H1 (cell line): ENCODE results near the gene EYA4. TPM values are rescaled to one million over a fixed set of nuclear protein-coding genes. Genes with fewer than 3 reads are reported as not detected.

Experiments used
- CTCF ChIA-PET: fragments of 300-600 bp; sonication (Branson Sonifier 250); formaldehyde crosslinking; loops from one replicate; lab custom pipeline; 2021; ENCODE audit not compliant: partially characterized antibody; lab: Charles Lee
- POLR2A ChIA-PET: fragments of 300-600 bp; sonication (Branson Sonifier 250); formaldehyde crosslinking; loops from one replicate; lab custom pipeline; 2021; ENCODE audit warnings: inconsistent platforms; ENCODE audit not compliant: partially characterized antibody; lab: Charles Lee
- DNase-seq, 2 experiments: peaks; one replicate each; pipeline versions ENCODE4 v3.0.0 to v3.0.0-alpha.2; 2010 to 2022; ENCODE audit warnings: low spot score in 2 of 2, low read depth in 1 of 2, mixed read lengths in 1 of 2
- FAIRE-seq: peaks from 2 replicates; lab custom pipeline; 2011; peaks lifted over from hg19 to GRCh38; lab: Jason Lieb, UNC
- H2AFZ ChIP-seq: 2 replicates; pipeline ENCODE4 v1.8.1; 2012; ENCODE audit warnings: low read length, inconsistent platforms
- H2AK5ac ChIP-seq: 2 replicates; pipeline ENCODE4 v1.6.1; 2013; ENCODE audit warnings: low read depth, low read length
- H2BK120ac ChIP-seq: replicated peaks from 2 replicates; pipeline ENCODE3; 2013; ENCODE audit warnings: low read depth, low read length, inconsistent platforms
- H2BK12ac ChIP-seq: 2 replicates; pipeline ENCODE4 v1.6.1; 2013; ENCODE audit warnings: low read depth, low read length
- H2BK15ac ChIP-seq: 2 replicates; pipeline ENCODE4 v1.6.1; 2013; ENCODE audit warnings: low read length
- H2BK20ac ChIP-seq: 2 replicates; pipeline ENCODE4 v1.6.1; 2013; ENCODE audit warnings: low read length
- H2BK5ac ChIP-seq: 2 replicates; pipeline ENCODE4 v1.6.1; 2013; ENCODE audit warnings: low read depth, low read length
- H3K14ac ChIP-seq: 2 replicates; pipeline ENCODE4 v1.6.1; 2013; ENCODE audit warnings: inconsistent platforms; ENCODE audit not compliant: insufficient read length
- H3K18ac ChIP-seq: 2 replicates; pipeline ENCODE4 v1.6.1; 2013; ENCODE audit warnings: low read length; ENCODE audit errors: extremely low read depth
- H3K23ac ChIP-seq: 2 replicates; pipeline ENCODE4 v1.6.1; 2013; ENCODE audit warnings: inconsistent platforms; ENCODE audit not compliant: insufficient read length
- H3K23me2 ChIP-seq: 2 replicates; pipeline ENCODE4 v1.6.1; 2013; ENCODE audit warnings: low read depth, low read length
- H3K27ac ChIP-seq: 2 replicates; pipeline ENCODE4 v1.6.1; 2011; ENCODE audit warnings: low read depth, low read length, inconsistent platforms
- H3K27me3 ChIP-seq, 4 experiments: replicated peaks in 1 of 4; 1 replicate in 1 of 4; 2 replicates in 3 of 4; pipeline versions ENCODE4 v1.6.1 to v1.8.1; 2011 to 2013; ENCODE audit warnings: low read length in 3 of 4, mild to moderate bottlenecking in 3 of 4, inconsistent platforms in 2 of 4, mixed read lengths in 2 of 4, moderate library complexity in 1 of 4; ENCODE audit not compliant: control insufficient read depth in 3 of 4, insufficient read depth in 3 of 4; ENCODE audit errors: extremely low read depth in 1 of 4
- H3K36me3 ChIP-seq, 4 experiments: 2 replicates each; pipeline versions ENCODE4 v1.6.1 to v1.8.1; 2011 to 2013; ENCODE audit warnings: mild to moderate bottlenecking in 4 of 4, low read length in 3 of 4, moderate library complexity in 2 of 4, control low read depth in 1 of 4, inconsistent platforms in 1 of 4; ENCODE audit not compliant: insufficient read depth in 4 of 4, control insufficient read depth in 2 of 4
- H3K4ac ChIP-seq: replicated peaks from 2 replicates; pipeline ENCODE3; 2013; ENCODE audit warnings: low read length, low read depth, mixed read lengths, inconsistent platforms; ENCODE audit not compliant: insufficient read length
- H3K4me1 ChIP-seq, 4 experiments: replicated peaks in 1 of 4; 1 replicate in 1 of 4; 2 replicates in 3 of 4; pipeline versions ENCODE4 v1.6.1 to v1.8.1; 2011 to 2013; ENCODE audit warnings: low read length in 3 of 4, inconsistent platforms in 2 of 4, mixed read lengths in 1 of 4; ENCODE audit not compliant: insufficient read depth in 4 of 4, control insufficient read depth in 3 of 4
- H3K4me2 ChIP-seq, 2 experiments: 2 replicates each; pipeline versions ENCODE4 v1.6.1 to v1.8.1; 2011 to 2013; ENCODE audit warnings: low read depth in 2 of 2, low read length in 2 of 2, control low read depth in 1 of 2, inconsistent platforms in 1 of 2, mild to moderate bottlenecking in 1 of 2; ENCODE audit not compliant: insufficient read depth in 1 of 2
- H3K4me3 ChIP-seq, 4 experiments: fragments of 200-600, 300-600 bp in 1 of 4; sonication (generic), shearing (Covaris generic), sonication (Bioruptor Twin) in 1 of 4; 2 replicates each; pipeline versions ENCODE4 v1.5.1 to v1.8.1; 2011 to 2016; ENCODE audit warnings: low read length in 4 of 4, low read depth in 3 of 4, control low read depth in 2 of 4, inconsistent platforms in 2 of 4, mild to moderate bottlenecking in 2 of 4, mixed read lengths in 1 of 4, moderate library complexity in 1 of 4; ENCODE audit not compliant: insufficient read depth in 2 of 4; ENCODE audit errors: extremely low read depth in 1 of 4
- H3K56ac ChIP-seq: replicated peaks from 2 replicates; pipeline ENCODE3; 2013; ENCODE audit warnings: low read depth, mild to moderate bottlenecking, mixed read lengths, low read length, inconsistent platforms; ENCODE audit not compliant: insufficient read length
- H3K79me1 ChIP-seq: 2 replicates; pipeline ENCODE4 v1.6.1; 2013; ENCODE audit warnings: low read depth, low read length, control low read depth
- H3K79me2 ChIP-seq, 2 experiments: 2 replicates each; pipeline versions ENCODE4 v1.6.1 to v1.8.1; 2012 to 2013; ENCODE audit warnings: low read length in 2 of 2, mild to moderate bottlenecking in 2 of 2, inconsistent platforms in 1 of 2; ENCODE audit not compliant: insufficient read depth in 2 of 2, control insufficient read depth in 1 of 2
- H3K9ac ChIP-seq, 4 experiments: replicated peaks in 1 of 4; 1 replicate in 1 of 4; 2 replicates in 3 of 4; pipeline versions ENCODE4 v1.6.1 to v1.8.1; 2011 to 2013; ENCODE audit warnings: low read depth in 3 of 4, low read length in 3 of 4, control low read depth in 2 of 4, mild to moderate bottlenecking in 2 of 4, moderate library complexity in 2 of 4, inconsistent platforms in 1 of 4; ENCODE audit errors: extremely low read depth in 1 of 4
- H3K9me3 ChIP-seq, 2 experiments: 2 replicates each; pipeline versions ENCODE4 v1.6.1 to v1.8.1; 2012 to 2013; ENCODE audit warnings: mild to moderate bottlenecking in 2 of 2, moderate library complexity in 2 of 2, control low read depth in 1 of 2, inconsistent platforms in 1 of 2, low read depth in 1 of 2, low read length in 1 of 2, mixed read lengths in 1 of 2; ENCODE audit not compliant: insufficient read depth in 2 of 2
- H4K20me1 ChIP-seq, 2 experiments: replicated peaks in 1 of 2; 2 replicates each; pipeline versions ENCODE3 to v1.8.1; 2011 to 2013; ENCODE audit warnings: inconsistent platforms in 2 of 2, low read length in 2 of 2, mild to moderate bottlenecking in 1 of 2; ENCODE audit not compliant: insufficient read depth in 2 of 2, control insufficient read depth in 1 of 2
- H4K5ac ChIP-seq: 2 replicates; pipeline ENCODE4 v1.6.1; 2013; ENCODE audit warnings: low read length, low read depth, mixed read lengths, inconsistent platforms; ENCODE audit not compliant: insufficient read length
- H4K8ac ChIP-seq: 2 replicates; pipeline ENCODE4 v1.8.0; 2013; ENCODE audit warnings: mild to moderate bottlenecking, moderate library complexity, low read length, inconsistent platforms; ENCODE audit not compliant: insufficient read depth; ENCODE audit errors: extremely low read depth
- H4K91ac ChIP-seq: replicated peaks from 2 replicates; pipeline ENCODE3; 2013; ENCODE audit warnings: low read length, mixed read lengths, inconsistent platforms; ENCODE audit not compliant: insufficient read length
- CEBPB ChIP-seq: IDR thresholded peaks from 2 replicates; pipeline ENCODE4 v1.6.1; 2012; ENCODE audit warnings: low read depth, low read length
- CTBP2 ChIP-seq: IDR thresholded peaks from 2 replicates; pipeline ENCODE4 v1.7.0; 2011; ENCODE audit warnings: borderline replicate concordance, mild to moderate bottlenecking, moderate library complexity, mixed read lengths, low read length; ENCODE audit not compliant: insufficient read depth, insufficient read length
- POLR2A ChIP-seq, 2 experiments: IDR thresholded peaks; 1 replicate in 1 of 2; 2 replicates in 1 of 2; pipeline ENCODE4 v1.6.1; 2011; ENCODE audit warnings: low read depth in 2 of 2, low read length in 2 of 2, mild to moderate bottlenecking in 2 of 2; ENCODE audit errors: control extremely low read depth in 1 of 2
- USF2 ChIP-seq: IDR thresholded peaks from 2 replicates; pipeline ENCODE4 v1.6.1; 2011; ENCODE audit warnings: low read length, improper control_type of control experiment
- WGBS, 2 experiments: shearing (Covaris generic) in 1 of 2; methylation state at CpG; one replicate each; pipeline versions ENCODE4 v1.1.6 to v1.1.7; 2013 to 2015; ENCODE audit warnings: low lambda C conversion rate in 2 of 2, mixed read lengths in 2 of 2, inconsistent platforms in 1 of 2, low coverage in 1 of 2, missing lambda C conversion rate in 1 of 2; ENCODE audit not compliant: insufficient replicate concordance in 2 of 2, insufficient coverage in 1 of 2, insufficient read length in 1 of 2; ENCODE audit errors: extremely low coverage in 1 of 2, missing lambda C conversion rate in 1 of 2; 5-methylcytosine and 5-hydroxymethylcytosine counted together
- polyA plus RNA-seq, 7 experiments: library from polyadenylated mRNA; depleted of rRNA in 3 of 7; stranded (reverse) in 5 of 7; unstranded in 2 of 7; fragments of >200 nt in 5 of 7; fragments of 200-250 nt in 2 of 7; gene quantifications; 1 replicate in 5 of 7; 2 replicates in 1 of 7; 4 replicates in 1 of 7; pipeline versions ENCODE4 v1.2.1 to v1.2.3, GENCODE V29; 2011 to 2013; ENCODE audit warnings: missing spikeins in 2 of 7, mixed read lengths in 2 of 7
- total RNA-seq: library from RNA; stranded (reverse); fragmentation: NEBNext Ultra II Directional; extraction: Animal tissue kit (Norgen Biotek cat#: 25700); gene quantifications from 2 replicates; pipeline ENCODE4 v1.2.1, GENCODE V29; 2021

The EYA4 gene
- total and polyA plus RNA-seq, 2 of the 8 experiments (the other 6 are each of a cell fraction or from before 2014, with no cell fraction given), result 0.06 to 0.17 TPM

DNA sequence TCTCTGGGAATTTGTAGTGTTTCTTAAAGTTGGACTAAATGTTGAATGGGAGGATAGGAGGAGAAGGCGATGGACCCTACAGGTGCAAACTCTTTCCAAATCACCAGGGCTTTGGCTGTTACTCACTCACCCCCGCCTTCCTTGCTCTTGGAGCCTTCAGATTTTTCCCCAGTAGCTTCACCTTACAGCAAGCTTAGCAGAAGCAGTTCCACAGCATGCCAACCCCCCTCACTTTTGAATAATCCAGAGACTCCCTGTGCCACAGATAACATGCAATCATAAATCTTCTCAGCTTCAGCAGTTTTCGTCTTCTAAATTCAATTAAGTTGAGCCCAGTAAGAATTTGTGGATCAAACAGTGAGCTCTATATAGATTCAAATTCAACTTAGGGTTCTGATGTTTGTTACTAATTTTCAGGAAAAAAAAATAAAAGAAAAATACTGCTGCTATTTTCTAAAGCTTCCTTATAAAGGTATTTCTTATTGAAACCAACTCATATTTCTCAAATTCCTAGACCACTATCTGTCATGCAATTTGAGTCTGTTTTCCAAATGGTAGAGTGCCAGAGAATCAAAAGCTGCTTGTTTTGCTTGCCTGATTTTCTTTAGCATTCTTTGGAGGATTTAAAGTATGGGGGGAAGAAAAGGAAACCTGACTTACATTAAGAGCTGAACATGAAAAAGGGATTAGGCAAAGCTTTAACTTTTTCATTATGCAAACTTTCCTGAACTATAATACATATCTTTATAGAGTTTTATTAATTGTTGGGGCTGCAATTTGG is 166.4 kb downstream of the EYA4 start:
- Histone ChIP-seq H3K4me3 (no peak overlapping the region), H3K18ac (no peak overlapping the region), H3K36me3 (no peaks in the 10 kb centered on the region), H3K4me2 (no peak overlapping the region), H4K91ac (no peak overlapping the region), H4K5ac (no peak overlapping the region), H4K20me1 (no peaks in the 10 kb centered on the region)
- DNase-seq, result no peak
- TF ChIP-seq USF2 (no peak), CEBPB (no peak), POLR2A (IDR thresholded peaks at IDR 0.05; ENCODE audit: control extremely low read depth in 1 of 2, low read depth in 2 of 2, low read length in 2 of 2) (no peak), CTBP2 (no peak)
- TF ChIP-seq, all 59 proteins: peak for 0
- H3K56ac ChIP-seq, result no peak overlapping the region
- no peaks in the 10 kb centered on the region for H3K79me1 ChIP-seq
- no peaks in the 10 kb centered on the region for H3K23me2 ChIP-seq
- peaks cover 0 to 7% (median 2%) of the 10 kb centered on the region in 4 experiments; a peak in 1 of 7 replicates for H3K4me1 ChIP-seq
- ChIA-PET POLR2A (interaction anchor here (0.6 kb wide), 1 partner anchor 162 kb away, joined by 4 read pairs; no protein-coding TSS in a partner anchor), CTCF (interaction anchor here (0.6 to 0.7 kb wide), 2 partner anchors 64 to 101 kb away, joined by 3 read pairs; no protein-coding TSS in a partner anchor)
- H2BK20ac ChIP-seq, result no peak overlapping the region
- H3K27me3 ChIP-seq, result no peaks in the 10 kb centered on the region
- no peak overlapping the region for H2AFZ ChIP-seq
- H3K9ac ChIP-seq, result no peak overlapping the region
- 77% methylated on average over 3 of the region's 3 CpGs; no CpG with 5 or more reads in 1 of the 2 experiments for WGBS, 2 experiments
- no peak overlapping the region for H2BK120ac ChIP-seq
- no peak overlapping the region for H3K14ac ChIP-seq
- no peak overlapping the region for H3K4ac ChIP-seq
- no peak overlapping the region for H3K23ac ChIP-seq
- H2BK15ac ChIP-seq, result no peak overlapping the region
- FAIRE-seq, result no peak
- H3K79me2 ChIP-seq, result no peaks in the 10 kb centered on the region
- no peak overlapping the region for H2AK5ac ChIP-seq
- H4K8ac ChIP-seq, result no peak overlapping the region
- H3K9me3 ChIP-seq, result no peaks in the 10 kb centered on the region
- H3K27ac ChIP-seq, result no peak overlapping the region
- H2BK12ac ChIP-seq, result no peak overlapping the region
- no peak overlapping the region for H2BK5ac ChIP-seq
